Astrocyte (in vitro differentiated cells and primary cell): ENCODE measurements around the gene DHRS12. TPM values are rescaled to one million over a fixed set of nuclear protein-coding genes. Genes with fewer than 3 reads are reported as not detected.
A peak's percentile ranks its signal among the peaks of the same experiment; 100 is the strongest.

Experiments
- DNase-seq: peaks from one replicate; pipeline ENCODE4 v3.0.0-alpha.2; 2010; ENCODE audit warnings: low read depth
- FAIRE-seq: peaks from 2 replicates; lab custom pipeline; 2011; peaks lifted over from hg19 to GRCh38; lab: Jason Lieb, UNC
- H2AFZ ChIP-seq: 2 replicates; pipeline ENCODE4 v1.6.0; 2012; ENCODE audit warnings: low read depth, low read length, inconsistent platforms
- H3K27ac ChIP-seq: 2 replicates; pipeline ENCODE4 v1.5.1; 2011; ENCODE audit warnings: low read depth, low read length, inconsistent platforms
- H3K27me3 ChIP-seq: 2 replicates; pipeline ENCODE4 v1.6.0; 2011; ENCODE audit warnings: low read length, inconsistent platforms; ENCODE audit not compliant: insufficient read depth
- H3K36me3 ChIP-seq: 2 replicates; pipeline ENCODE4 v1.5.1; 2011; ENCODE audit warnings: low read length, inconsistent platforms; ENCODE audit not compliant: insufficient read depth
- H3K4me1 ChIP-seq: 2 replicates; pipeline ENCODE4 v1.5.1; 2011; ENCODE audit warnings: low read length, inconsistent platforms; ENCODE audit not compliant: insufficient read depth
- H3K4me2 ChIP-seq: 2 replicates; pipeline ENCODE4 v1.6.0; 2012; ENCODE audit warnings: low read length, inconsistent platforms
- H3K4me3 ChIP-seq: 2 replicates; pipeline ENCODE4 v1.5.1; 2011; ENCODE audit warnings: low read depth, mild to moderate bottlenecking, low read length, inconsistent platforms; ENCODE audit not compliant: insufficient read depth
- H3K79me2 ChIP-seq: 2 replicates; pipeline ENCODE4 v1.6.0; 2012; ENCODE audit warnings: mild to moderate bottlenecking, low read length, inconsistent platforms; ENCODE audit not compliant: insufficient read depth
- H3K9ac ChIP-seq: 2 replicates; pipeline ENCODE4 v1.6.0; 2012; ENCODE audit warnings: mild to moderate bottlenecking, low read length, inconsistent platforms
- H3K9me3 ChIP-seq: 2 replicates; pipeline ENCODE4 v1.5.1; 2012; ENCODE audit warnings: low read depth, mild to moderate bottlenecking, low read length, inconsistent platforms; ENCODE audit not compliant: insufficient read depth
- H4K20me1 ChIP-seq: 2 replicates; pipeline ENCODE4 v1.6.0; 2012; ENCODE audit warnings: low read length, inconsistent platforms; ENCODE audit not compliant: insufficient read depth
- H3K27ac Mint-ChIP-seq: one replicate; pipeline ENCODE4 v1.8.0; 2021; ENCODE audit warnings: mild to moderate bottlenecking, mixed read lengths; ENCODE audit not compliant: unreplicated experiment
- H3K27me3 Mint-ChIP-seq: one replicate; pipeline ENCODE4 v1.8.0; 2021; ENCODE audit warnings: low read depth, mixed read lengths; ENCODE audit not compliant: unreplicated experiment
- H3K36me3 Mint-ChIP-seq: one replicate; pipeline ENCODE4 v1.8.0; 2021; ENCODE audit warnings: low read depth, mixed read lengths; ENCODE audit not compliant: unreplicated experiment
- H3K4me1 Mint-ChIP-seq: one replicate; pipeline ENCODE4 v1.8.0; 2021; ENCODE audit warnings: low read depth, mixed read lengths; ENCODE audit not compliant: unreplicated experiment
- H3K4me3 Mint-ChIP-seq: one replicate; pipeline ENCODE4 v1.8.0; 2021; ENCODE audit warnings: mild to moderate bottlenecking, moderate library complexity, mixed read lengths; ENCODE audit not compliant: unreplicated experiment
- H3K9me3 Mint-ChIP-seq: one replicate; pipeline ENCODE4 v1.8.0; 2021; ENCODE audit warnings: mild to moderate bottlenecking, mixed read lengths; ENCODE audit not compliant: unreplicated experiment
- CTCF ChIP-seq: IDR thresholded peaks from 2 replicates; pipeline ENCODE4 v1.5.1; 2011; ENCODE audit warnings: low read depth, mild to moderate bottlenecking, inconsistent platforms, low read length, moderate library complexity; ENCODE audit not compliant: insufficient read depth
- EZH2 ChIP-seq: IDR thresholded peaks from 2 replicates; pipeline ENCODE4 v1.6.1; 2012; ENCODE audit warnings: mild to moderate bottlenecking, low read length, inconsistent platforms; ENCODE audit not compliant: insufficient read depth
- total RNA-seq: library from RNA; stranded (reverse); gene quantifications from 2 replicates; pipeline ENCODE4 v1.2.1, GENCODE V29; 2021

Gene DHRS12
- total RNA-seq, 1 donor from 2014 or later: 4.9 TPM

DNA sequence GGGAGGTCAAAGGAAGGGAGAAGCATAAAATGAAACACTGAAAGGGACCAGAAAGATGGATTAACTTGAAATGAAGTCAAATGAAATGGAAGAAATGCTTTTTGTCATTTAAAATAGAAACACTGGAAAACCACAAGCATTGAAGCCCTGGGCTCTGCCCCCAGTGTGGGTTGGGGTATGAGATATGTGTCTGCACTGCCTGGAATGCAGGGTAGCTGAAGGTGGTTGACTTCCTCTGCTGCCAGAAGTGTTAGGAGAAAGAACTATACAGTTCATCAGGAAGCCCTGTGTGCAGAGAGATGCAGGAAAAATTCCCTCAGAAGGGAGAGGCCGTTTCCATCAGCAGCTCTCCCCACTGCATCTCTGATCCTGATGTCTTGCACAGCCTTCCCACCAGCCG lies 69.2 kb downstream of the DHRS12 start:
- Mint-ChIP-seq H3K27me3 (no peaks in the 10 kb centered on the region), H3K27ac (peak overlapping the region; percentile 17), H3K4me3 (no peak overlapping the region), H3K4me1 (peaks cover 41% of the 10 kb centered on the region), H3K9me3 (no peaks in the 10 kb centered on the region), H3K36me3 (peaks cover 9% of the 10 kb centered on the region)
- FAIRE-seq (peak; percentile 58), DNase-seq (peak; percentile 78)
- Histone ChIP-seq H3K27ac (no peak overlapping the region), H3K36me3 (peaks cover 7% of the 10 kb centered on the region), H3K4me3 (no peak overlapping the region), H3K4me2 (peak overlapping the region; percentile 70), H3K27me3 (no peaks in the 10 kb centered on the region), H3K4me1 (peaks cover 37% of the 10 kb centered on the region), H2AFZ (no peak overlapping the region), H3K9ac (no peak overlapping the region), H3K79me2 (peaks cover 2% of the 10 kb centered on the region), H4K20me1 (no peaks in the 10 kb centered on the region), H3K9me3 (no peaks in the 10 kb centered on the region)
- TF ChIP-seq CTCF: no peak
- TF ChIP-seq EZH2: no peak

DNA sequence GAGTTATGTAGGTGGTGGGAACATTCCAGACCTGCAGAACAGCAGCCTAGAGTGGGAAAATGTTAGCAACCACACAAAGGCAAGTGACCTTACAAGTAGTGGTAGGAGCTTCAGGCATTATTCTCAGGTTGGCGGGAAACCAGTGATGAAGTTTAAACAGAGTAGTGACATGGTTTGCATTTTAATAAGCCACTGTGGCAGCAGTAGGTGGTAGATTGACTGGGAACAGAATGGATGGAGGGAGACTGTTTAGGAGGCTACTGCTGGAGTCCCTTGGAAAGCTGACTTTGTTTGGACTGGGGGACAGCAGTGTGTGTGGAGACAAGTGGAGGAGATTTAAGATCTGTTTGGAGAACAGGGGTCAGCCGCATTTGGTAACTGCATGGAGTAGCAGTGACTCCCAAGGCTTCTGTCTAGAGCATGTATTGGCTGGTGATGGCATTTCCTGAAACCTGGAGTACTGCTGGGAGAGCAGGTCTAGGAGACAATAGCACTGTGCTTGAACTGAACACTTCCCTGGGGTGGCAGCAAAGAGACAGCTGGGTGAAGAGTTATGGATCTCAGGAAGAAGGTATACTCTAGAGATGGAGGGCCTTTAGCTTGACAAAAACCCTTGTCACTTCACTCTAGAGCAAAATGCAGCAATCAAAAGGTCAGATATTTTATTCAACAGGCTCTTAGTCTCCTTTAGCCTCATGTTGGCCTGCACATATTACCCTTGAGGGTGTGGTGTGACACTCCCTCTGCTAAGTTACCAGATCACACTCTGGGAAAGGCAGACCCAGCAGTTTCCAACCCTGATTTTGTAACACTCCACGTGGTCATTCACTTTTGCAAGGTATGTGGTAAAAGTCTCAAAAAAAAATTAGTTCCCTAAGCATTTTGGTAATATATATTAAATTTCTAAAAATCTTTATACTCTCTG lies 70.3 kb downstream of the DHRS12 start:
- DNase-seq (no peak), FAIRE-seq (no peak)
- Histone ChIP-seq H3K4me1 (peaks cover 48% of the 10 kb centered on the region), H3K27me3 (no peaks in the 10 kb centered on the region), H3K79me2 (peaks cover 2% of the 10 kb centered on the region), H2AFZ (no peak overlapping the region), H3K4me3 (no peak overlapping the region), H3K9ac (no peak overlapping the region), H3K9me3 (no peaks in the 10 kb centered on the region), H3K4me2 (no peak overlapping the region), H3K36me3 (no peaks in the 10 kb centered on the region), H4K20me1 (no peaks in the 10 kb centered on the region), H3K27ac (peak overlapping the region; percentile 15)
- peaks cover 5% of the 10 kb centered on the region for H3K36me3 Mint-ChIP-seq
- H3K4me3 Mint-ChIP-seq: no peak overlapping the region
- peak overlapping the region; percentile 73 for H3K27ac Mint-ChIP-seq
- H3K27me3 Mint-ChIP-seq: no peaks in the 10 kb centered on the region
- TF ChIP-seq EZH2: no peak
- no peak for TF ChIP-seq CTCF
- no peaks in the 10 kb centered on the region for H3K9me3 Mint-ChIP-seq
- H3K4me1 Mint-ChIP-seq: peaks cover 41% of the 10 kb centered on the region

DNA sequence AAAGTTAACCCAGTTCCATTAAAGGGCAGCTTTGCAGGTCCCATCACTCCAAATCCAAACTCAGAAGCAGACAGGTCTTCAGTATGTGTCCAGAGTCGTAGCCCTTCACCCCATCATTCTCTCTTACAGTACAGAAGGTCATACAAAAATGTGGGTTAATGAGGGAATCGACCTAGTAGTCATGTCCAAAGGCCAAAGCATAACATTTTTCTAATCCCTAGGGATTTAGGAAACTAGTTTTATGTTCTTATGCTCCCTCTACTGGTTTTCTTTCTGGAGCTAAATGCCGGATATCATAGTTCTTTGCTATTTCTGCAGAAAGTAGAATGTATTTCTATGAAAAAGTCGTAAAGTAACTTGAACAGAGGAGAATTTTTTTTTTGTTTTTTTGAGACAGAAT lies 72.2 kb downstream of the DHRS12 start:
- DNase-seq (no peak), FAIRE-seq (peak; percentile 93)
- Mint-ChIP-seq H3K9me3 (no peaks in the 10 kb centered on the region), H3K27me3 (no peaks in the 10 kb centered on the region), H3K4me3 (peak overlapping the region; percentile 24), H3K27ac (no peak overlapping the region), H3K36me3 (peaks cover 10% of the 10 kb centered on the region), H3K4me1 (peaks cover 37% of the 10 kb centered on the region)
- Histone ChIP-seq H3K4me3 (no peak overlapping the region), H3K4me2 (no peak overlapping the region), H3K36me3 (peaks cover 7% of the 10 kb centered on the region), H3K27me3 (no peaks in the 10 kb centered on the region), H3K4me1 (peaks cover 54% of the 10 kb centered on the region), H3K9ac (peak overlapping the region; percentile 21), H3K79me2 (peaks cover 2% of the 10 kb centered on the region), H3K27ac (peak overlapping the region; percentile 10), H3K9me3 (no peaks in the 10 kb centered on the region), H2AFZ (no peak overlapping the region), H4K20me1 (no peaks in the 10 kb centered on the region)
- TF ChIP-seq CTCF: peak; percentile 33
- TF ChIP-seq EZH2: no peak
